Progenitor cell of endocrine pancreas (in vitro differentiated cells): ENCODE data around the gene CCL22. TPM values are rescaled to one million over a fixed set of nuclear protein-coding genes. Genes with fewer than 3 reads are reported as not detected.
A peak's percentile ranks its signal among the peaks of the same experiment; 100 is the strongest.
"Not testable (repeated sequence)": the region's sequence is repeated elsewhere in the genome, so short reads cannot be mapped to it uniquely, and the experiment has no call there.

ENCODE experiments used
- DNase-seq: peaks from one replicate; pipeline ENCODE4 v3.0.0; 2021; ENCODE audit warnings: low spot score; ENCODE audit not compliant: unreplicated experiment
- H3K27ac Mint-ChIP-seq: 2 replicates; pipeline ENCODE4 v1.8.0; 2021; ENCODE audit warnings: mild to moderate bottlenecking, moderate library complexity, mixed read lengths
- H3K27me3 Mint-ChIP-seq: 2 replicates; pipeline ENCODE4 v1.8.0; 2021; ENCODE audit warnings: mixed read lengths
- H3K36me3 Mint-ChIP-seq: 2 replicates; pipeline ENCODE4 v1.8.0; 2022; ENCODE audit warnings: mixed read lengths; ENCODE audit not compliant: insufficient read depth
- H3K4me1 Mint-ChIP-seq: 2 replicates; pipeline ENCODE4 v1.8.0; 2021; ENCODE audit warnings: low read depth, mixed read lengths
- H3K4me3 Mint-ChIP-seq: 2 replicates; pipeline ENCODE4 v1.8.0; 2021; ENCODE audit warnings: low read depth, mild to moderate bottlenecking, moderate library complexity, mixed read lengths
- H3K9me3 Mint-ChIP-seq: 2 replicates; pipeline ENCODE4 v1.8.0; 2021; ENCODE audit warnings: low read depth, mixed read lengths
- total RNA-seq: library from RNA; stranded (reverse); gene quantifications from 2 replicates; pipeline ENCODE4 v1.2.1, GENCODE V29; 2021
- TF ChIP-seq, protein P1 (sequence below): fragments of 200-600 bp; sonication (generic); IDR thresholded peaks from one replicate; pipeline ENCODE4 v1.5.0; 2021; ENCODE audit warnings: antibody characterized with exemption, mild to moderate bottlenecking; ENCODE audit not compliant: unreplicated experiment

CCL22 gene
- total RNA-seq, 1 donor from 2014 or later = not detected

DNA sequence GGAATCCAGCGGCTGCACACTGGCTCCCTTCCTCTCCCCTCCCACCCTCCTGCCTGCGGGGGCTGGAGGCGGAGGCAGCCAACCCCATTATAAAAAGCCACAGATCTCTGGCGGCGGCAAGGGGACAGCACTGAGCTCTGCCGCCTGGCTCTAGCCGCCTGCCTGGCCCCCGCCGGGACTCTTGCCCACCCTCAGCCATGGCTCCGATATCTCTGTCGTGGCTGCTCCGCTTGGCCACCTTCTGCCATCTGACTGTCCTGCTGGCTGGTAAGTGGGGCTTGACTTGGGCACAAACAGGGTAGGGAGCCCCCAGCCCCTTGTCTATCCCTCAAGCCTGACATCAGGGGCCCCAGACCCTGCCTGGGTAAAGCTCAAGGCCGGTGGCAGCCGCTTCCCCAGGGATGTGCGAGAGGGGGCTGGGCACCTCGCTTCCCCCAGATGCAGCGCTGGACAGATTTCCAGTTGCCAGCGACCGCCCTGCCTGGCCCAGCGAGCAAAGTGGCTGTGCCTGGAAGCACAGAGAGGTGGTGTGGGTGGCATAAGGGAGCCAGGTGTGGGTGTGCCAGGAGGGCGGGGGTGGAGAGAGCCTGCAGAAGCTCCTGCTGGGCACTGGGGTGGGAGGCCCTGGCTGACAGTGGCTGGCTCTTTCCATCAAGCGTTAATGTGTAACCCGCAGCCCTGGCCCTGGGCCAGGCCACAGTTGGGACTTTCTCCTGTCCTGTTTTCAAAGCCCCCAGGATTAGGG is 14.0 kb downstream of the CCL22 start, which contains the start of gene CX3CL1:
Gene CX3CL1 (plus strand): TSS at position 119 of the 745 bp plus-strand sequence. CDS start 79 bp downstream, at position 198.
- H3K9me3 Mint-ChIP-seq = no peaks in the 10 kb centered on the region
- H3K4me3 Mint-ChIP-seq = peak within 1 kb of the TSS; percentile 9
- DNase-seq = peak; percentile 24
- TF ChIP-seq, protein P1, sequence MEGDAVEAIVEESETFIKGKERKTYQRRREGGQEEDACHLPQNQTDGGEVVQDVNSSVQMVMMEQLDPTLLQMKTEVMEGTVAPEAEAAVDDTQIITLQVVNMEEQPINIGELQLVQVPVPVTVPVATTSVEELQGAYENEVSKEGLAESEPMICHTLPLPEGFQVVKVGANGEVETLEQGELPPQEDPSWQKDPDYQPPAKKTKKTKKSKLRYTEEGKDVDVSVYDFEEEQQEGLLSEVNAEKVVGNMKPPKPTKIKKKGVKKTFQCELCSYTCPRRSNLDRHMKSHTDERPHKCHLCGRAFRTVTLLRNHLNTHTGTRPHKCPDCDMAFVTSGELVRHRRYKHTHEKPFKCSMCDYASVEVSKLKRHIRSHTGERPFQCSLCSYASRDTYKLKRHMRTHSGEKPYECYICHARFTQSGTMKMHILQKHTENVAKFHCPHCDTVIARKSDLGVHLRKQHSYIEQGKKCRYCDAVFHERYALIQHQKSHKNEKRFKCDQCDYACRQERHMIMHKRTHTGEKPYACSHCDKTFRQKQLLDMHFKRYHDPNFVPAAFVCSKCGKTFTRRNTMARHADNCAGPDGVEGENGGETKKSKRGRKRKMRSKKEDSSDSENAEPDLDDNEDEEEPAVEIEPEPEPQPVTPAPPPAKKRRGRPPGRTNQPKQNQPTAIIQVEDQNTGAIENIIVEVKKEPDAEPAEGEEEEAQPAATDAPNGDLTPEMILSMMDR = peak; percentile 17
- H3K27me3 Mint-ChIP-seq = no peaks in the 10 kb centered on the region
- no peak within 1 kb of the TSS for H3K27ac Mint-ChIP-seq
- peaks cover 13% of the 10 kb centered on the region for H3K4me1 Mint-ChIP-seq
- H3K36me3 Mint-ChIP-seq = no peaks in the 10 kb centered on the region

DNA sequence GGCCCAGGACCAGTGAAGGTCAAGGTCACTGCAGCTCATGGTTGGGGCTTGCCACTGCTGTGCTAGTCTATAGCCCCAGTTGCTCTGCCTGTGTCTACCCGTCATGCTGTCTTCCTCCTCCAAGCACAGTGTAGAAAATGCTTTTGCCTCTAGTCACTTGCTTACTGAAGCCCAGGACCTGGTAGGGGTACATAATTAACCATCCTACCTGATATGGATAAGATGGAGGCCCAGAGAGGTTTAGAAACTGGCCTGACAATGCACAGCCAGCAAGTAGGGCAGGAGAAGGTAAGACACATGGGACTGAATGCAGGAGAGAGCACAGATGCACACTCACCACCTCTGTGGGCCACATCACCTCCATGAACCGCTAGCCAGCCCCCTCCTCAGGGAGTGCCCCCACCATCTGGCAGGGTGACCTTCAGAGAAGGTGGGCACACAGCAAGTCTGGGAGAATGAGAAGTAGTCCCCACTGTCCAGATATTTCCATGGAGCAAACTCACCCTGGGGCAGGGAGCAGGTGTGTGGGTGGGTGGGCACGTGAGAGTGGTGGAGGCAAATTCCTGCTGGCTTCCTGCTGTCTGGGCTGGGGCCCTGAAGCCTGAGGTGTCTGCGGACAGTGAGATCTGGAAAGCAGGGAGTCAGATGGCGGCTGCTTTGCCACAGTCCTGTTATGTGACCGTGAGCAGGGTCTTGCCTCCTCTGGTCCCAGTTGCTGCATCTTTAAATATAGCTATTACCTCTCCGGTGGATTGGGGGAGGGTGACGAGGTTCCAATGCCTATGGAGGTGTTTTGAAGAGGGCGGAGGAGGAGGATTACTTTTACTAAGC is 14.7 kb downstream of the CCL22 start:
- Mint-ChIP-seq H3K27ac (no peak overlapping the region), H3K27me3 (no peaks in the 10 kb centered on the region), H3K9me3 (no peaks in the 10 kb centered on the region), H3K4me1 (peaks cover 18% of the 10 kb centered on the region), H3K4me3 (no peak overlapping the region), H3K36me3 (no peaks in the 10 kb centered on the region)
- TF ChIP-seq, protein P1 = no peak
- no peak for DNase-seq

DNA sequence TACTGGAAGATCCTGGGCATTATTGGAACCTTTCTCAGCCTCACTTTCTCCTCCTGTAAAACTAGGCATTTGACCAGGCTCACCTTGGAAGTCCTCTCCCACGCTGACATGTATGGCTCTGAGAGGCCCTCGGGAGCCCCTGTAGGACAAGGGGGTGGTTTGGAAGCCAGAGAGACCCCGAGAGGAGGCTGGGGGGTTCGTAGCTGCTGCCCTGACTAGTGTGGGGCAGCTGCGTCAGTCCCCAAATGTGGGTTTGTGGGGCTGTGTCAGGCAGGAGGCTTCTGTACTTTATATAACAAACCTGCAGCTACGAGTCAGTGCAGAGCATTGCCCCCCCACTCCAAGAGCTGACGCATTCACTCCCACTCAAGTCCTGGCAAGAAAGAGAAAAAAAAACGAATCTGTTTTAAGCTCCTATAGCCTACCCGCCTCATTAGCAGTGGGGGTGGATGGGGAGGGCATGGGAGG is 15.5 kb downstream of the CCL22 start:
- Mint-ChIP-seq H3K27me3 (no peaks in the 10 kb centered on the region), H3K4me1 (peaks cover 18% of the 10 kb centered on the region), H3K27ac (no peak overlapping the region), H3K9me3 (no peaks in the 10 kb centered on the region), H3K4me3 (no peak overlapping the region), H3K36me3 (no peaks in the 10 kb centered on the region)
- DNase-seq = no peak
- TF ChIP-seq, protein P1 = no peak

DNA sequence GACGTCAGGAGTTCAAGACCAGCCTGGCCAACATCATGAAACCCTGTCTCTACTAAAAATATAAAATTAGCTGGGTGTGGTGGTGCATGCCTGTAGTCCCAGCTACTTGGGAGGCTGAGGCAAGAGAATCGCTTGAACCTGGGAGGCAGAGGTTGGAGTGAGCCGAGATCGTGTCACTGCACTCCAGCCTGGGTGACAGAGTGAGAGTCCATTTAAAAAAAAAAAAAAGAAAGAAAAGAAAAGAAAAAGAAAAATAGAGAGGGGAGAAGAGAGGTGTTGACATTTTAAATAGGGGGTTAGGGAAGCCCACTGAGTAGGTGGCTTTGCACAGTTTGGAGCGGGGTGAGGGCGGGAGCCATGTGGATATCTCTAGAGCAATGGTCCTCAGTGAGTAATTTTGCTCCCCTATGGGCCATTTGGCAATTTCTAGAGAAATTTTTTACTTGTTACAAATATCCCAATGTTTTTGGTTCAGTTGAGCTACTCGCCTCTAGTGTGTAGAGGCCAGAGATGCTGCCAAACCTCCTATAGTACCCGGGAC is 16.4 kb downstream of the CCL22 start:
- not testable (repeated sequence) for H3K27ac Mint-ChIP-seq, H3K36me3 Mint-ChIP-seq, H3K4me3 Mint-ChIP-seq, H3K9me3 Mint-ChIP-seq, DNase-seq, H3K27me3 Mint-ChIP-seq
- peaks cover 18% of the 10 kb centered on the region for H3K4me1 Mint-ChIP-seq

DNA sequence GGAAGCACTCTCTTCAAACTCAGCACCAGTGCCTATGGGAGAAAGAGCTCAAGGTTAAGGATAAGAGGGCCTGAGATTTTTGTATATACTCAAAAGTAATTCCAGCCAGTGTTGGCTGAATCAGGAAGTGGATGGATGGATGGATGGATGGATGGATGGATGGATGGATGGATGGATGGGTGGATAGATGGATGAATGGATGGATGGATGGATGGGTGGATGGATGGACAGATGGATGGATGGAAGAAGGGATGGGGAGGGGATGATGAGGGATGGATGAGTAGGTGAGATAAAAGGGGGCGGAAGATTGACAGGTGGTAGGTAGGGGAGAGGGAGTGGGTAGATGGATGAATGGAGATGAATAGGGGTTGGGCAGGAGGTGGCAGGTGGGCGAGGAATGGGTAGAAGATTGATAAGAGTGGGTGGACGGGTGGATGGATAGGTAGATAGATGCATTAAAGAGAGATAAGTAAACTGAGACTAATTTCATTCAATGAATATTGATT is 17.8 kb downstream of the CCL22 start:
- DNase-seq = no peak
- Mint-ChIP-seq H3K27me3 (no peaks in the 10 kb centered on the region), H3K4me1 (peaks cover 18% of the 10 kb centered on the region), H3K4me3 (no peak overlapping the region), H3K9me3 (no peaks in the 10 kb centered on the region), H3K36me3 (no peaks in the 10 kb centered on the region), H3K27ac (no peak overlapping the region)
- TF ChIP-seq, protein P1 = no peak
